GM21447 (cell line): Measurements from ENCODE around the gene NRTN.
"Not testable (repeated sequence)": the region's sequence is repeated elsewhere in the genome, so short reads cannot be mapped to it uniquely, and the experiment has no call there.

Source experiments
- ATAC-seq: cut with Tn5 transposase; IDR thresholded peaks from one replicate; pipeline ENCODE4 v1.9.1; 2021; ENCODE audit not compliant: unreplicated experiment

Gene NRTN

GRCh38 chr19:5804516-5805461, at the start of gene NRTN:
Gene NRTN (plus strand): TSS chr19:5805067. CDS start chr19:5824166, 19,099 bp downstream.
- no peak for ATAC-seq

DNA sequence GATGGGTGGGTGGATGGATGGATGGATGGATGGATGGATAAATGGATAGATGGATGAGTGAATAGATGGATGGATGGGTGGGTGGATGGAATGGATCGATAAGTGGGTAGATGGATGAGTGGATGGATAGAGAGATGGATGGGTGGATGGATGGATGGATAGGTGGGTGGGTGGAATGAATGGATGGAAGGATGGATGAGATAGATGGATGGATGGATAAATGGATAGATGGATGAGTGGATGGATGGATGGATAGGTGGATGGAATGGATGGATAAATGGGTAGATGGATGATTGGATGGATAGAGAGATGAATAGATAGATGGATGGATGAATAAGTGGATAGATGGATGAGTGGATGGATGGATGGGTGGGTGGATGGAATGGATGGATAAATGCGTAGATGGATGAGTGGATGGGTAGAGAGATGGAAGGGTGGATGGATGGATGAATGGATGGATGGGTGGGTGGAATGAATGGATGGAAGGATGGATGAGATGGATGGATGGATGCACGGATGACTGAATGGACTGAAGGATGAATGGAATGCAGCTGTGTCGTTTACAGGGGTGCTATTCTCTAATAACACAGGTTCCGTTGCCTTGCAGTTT, 42.2 kb upstream of the NRTN start:
- ATAC-seq, result no peak

DNA sequence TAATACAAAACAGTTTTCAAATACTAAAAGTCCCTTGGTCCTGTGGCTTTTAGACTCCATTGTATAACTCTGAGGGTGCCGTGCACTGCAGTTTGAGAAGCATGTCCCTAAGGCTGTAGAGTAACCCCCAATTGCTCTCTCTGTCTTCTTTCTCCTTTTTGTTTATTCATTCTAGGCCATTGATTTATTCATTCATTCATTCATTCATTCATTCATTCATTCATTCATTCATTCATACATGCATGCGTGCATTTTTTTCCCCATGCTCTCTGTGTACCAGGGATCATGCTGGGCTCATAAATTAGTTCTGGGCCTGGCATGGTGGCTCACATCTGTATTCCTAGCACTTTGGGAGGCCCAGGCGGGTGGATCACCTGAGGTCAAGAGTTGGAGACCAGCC, 39.6 kb upstream of the NRTN start:
- no peak for ATAC-seq

DNA sequence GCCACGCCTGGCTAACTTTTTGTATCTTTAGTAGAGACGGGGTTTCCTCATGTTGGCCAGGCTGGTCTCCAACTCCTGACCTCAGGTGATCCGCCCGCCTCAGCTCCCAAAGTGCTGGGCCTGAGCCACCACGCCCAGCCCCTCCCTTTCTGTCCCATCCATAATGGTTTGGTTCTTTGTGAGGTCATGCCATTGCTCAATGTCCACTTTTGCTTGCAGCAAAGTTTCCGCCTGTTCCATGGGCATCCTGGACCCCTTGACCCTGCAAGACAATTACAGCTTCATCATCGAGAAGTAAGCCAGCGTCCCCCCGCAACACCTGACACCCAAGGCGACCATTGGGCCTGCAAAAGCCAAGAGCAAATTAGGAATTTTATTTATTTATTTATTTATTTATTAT, 36.9 kb upstream of the NRTN start:
- ATAC-seq, result no peak

GRCh38 chr19:5772416-5772815, 32.5 kb upstream of the NRTN start:
- no peak for ATAC-seq

DNA sequence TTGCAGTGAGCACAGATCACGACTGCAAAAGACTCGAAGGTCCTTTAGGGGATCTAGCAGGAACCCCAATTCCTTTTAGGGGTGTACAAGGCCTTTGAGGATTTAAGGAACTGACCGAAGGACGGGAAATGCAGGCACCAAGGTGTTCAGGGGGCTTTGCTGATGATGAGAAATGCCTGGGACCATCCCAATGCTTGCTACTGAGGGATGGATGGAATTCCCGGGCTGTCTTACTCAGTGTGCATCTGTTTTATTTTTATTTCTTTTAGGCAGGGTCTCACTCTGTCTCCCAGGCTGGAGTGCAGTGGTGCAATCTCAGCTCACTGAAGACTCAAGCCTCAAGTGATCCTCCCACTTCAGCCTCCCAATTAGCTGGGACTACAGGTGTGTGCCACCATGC, 31.6 kb upstream of the NRTN start:
- no peak for ATAC-seq

- ATAC-seq, result no peak
These were observed 29.9 kb upstream of the NRTN start for GRCh38 chr19:5774921-5775320.

- ATAC-seq, result no peak
These were observed 29.1 kb upstream of the NRTN start for GRCh38 chr19:5775668-5776309.

DNA sequence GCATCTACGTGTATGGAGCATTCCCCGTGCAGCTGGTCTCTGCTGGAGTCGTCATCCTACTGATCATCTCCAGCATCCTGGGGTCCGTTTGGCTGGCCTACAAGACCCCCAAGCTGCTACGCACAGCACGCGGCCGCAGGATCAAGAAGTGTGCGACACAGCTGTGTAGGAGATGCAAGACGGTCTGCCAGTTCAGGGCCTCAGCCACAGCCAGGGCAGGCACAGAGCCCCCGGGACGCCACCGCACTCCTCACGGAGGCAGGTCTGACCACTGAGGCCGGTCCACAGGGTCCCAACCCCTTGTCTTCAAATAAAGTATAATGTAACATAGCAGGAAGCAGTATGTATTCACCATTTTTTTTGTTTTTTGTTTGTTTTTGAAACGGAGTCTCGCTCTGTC, 26.5 kb upstream of the NRTN start:
- ATAC-seq, result no peak

DNA sequence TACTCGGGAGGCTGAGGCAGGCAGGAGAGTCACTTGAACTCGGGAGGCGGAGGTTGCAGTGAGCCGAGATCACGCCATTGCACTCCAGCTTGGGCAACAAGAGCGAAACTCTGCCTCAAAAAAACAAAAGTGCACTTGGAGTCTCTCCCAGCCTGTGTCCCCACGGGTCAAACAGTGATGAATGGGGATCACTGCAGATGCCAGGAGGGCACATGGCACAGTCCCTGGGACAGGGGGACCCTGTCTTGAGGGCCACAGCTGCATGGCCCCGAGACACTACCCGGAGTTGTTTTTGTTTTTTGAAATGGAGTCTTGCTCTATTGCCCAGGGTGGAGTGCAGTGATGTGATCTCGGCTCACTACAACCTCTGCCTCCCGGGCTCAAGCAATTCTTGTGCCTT, 24.0 kb upstream of the NRTN start:
- ATAC-seq, result not testable (repeated sequence)

GRCh38 chr19:5782322-5782721, 22.5 kb upstream of the NRTN start:
- ATAC-seq, result no peak

DNA sequence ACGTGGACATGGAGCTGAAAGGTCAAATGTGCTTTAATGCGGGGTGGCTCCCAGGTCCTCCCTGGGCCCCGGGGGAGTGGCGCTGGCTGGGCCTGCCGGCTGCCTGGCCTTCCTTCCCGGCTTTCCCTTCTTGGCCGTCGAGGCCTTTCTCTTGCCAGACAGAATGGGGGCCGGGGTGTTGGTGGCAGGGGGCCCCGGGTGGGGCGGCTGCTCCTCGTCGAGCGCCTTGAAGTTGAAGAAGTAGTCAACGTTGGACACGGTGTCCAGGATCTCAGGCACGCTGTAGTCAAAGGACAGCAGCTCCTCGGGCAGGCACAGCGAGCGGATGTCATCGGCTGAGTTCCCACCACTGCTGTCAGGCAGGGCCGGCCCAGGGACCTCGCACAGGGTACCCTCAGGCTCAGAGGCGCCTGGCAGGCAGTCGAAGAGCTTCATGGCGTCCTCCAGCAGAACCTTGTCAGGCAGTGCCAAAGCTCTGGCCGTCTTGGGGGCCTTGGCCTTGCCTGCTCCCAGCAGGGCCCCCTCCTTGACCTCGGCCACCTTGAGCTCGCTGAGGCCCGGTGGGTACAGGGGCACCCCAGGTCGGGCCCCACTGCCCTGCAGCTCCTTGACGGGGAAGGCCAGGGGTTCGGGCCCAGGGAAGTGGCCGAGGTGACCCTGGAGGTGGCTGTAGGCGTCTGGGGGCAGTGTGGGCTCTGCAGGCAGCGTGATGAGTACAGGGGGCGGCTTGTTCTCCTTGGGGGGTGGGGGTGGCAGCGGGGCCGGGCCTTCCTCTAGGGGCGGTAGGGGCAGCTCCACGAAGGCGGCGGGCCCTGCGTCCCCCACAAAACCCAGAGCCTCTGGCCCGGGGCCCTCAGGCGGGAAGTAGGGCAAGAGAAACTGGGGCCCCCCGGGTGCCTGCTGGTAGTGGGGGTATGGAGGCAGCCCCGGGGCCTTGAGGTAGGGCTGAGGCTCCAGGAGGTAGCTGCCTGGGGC, 21.6 kb upstream of the NRTN start:
- ATAC-seq, result no peak

GRCh38 chr19:5784581-5785147, 20.2 kb upstream of the NRTN start, which contains the start of gene PRR22:
Gene PRR22 (minus strand): TSS chr19:5784746. CDS start chr19:5784660, 86 bp downstream.
- ATAC-seq, result no peak

DNA sequence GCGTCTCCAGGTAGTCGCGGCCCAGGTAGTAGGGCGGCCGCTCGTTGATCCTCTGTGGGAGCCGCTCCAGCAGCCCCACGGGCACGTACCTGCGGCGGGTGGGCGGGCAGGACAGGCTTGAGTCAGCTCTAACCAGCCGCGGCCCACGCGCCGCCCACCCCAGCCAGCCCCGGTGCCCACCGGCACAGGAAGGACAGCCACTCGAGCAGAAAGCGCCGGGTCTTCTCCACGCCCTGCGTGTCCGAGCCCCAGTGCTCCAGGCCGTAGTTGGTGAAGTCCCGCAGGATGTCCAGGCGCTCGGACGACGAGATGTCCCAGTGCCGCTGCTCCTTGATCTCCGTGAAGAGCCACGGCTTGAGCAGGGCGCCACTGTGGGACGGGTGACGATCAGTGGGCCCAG, 19.4 kb upstream of the NRTN start:
- no peak for ATAC-seq

DNA sequence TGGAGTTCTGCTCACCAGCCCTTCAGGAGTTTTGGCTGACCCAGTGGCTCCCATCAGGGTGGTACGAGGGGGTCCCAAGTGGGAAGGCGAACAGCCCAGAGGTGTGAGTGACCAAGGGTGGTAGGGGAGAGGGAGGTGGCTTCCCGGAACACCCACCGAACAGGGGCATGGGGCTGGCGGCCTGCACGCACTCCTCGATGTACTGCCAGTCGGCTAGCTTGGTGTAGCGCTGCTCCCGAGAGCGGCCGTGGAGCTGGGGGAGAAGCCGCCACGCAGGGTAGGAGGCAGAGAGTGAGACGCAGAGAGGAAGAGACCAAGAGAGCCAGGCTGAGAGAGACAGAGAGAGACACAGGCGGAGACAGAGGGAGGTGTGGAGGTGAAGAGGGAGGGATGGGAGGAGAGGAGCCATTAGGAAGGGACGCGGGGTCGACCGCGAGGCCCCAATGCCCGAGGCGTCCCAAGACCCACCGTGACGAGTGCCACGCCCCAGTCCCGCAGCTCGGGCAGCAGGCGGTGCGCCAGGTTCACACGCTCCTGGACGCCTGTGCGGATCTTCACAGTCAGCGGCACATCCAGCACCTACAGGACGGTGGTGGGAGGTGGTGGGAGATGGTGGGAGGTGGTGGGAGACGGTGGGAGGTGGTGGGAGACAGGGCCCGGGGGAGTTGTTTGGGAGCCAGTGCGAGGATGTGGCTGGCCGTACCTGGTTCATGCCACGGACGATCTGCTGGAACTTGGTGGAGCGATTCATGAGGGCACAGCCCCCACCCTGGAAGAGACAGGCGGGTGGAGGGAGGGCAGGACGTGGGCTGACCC, 18.1 kb upstream of the NRTN start:
- ATAC-seq, result no peak

GRCh38 chr19:5787409-5788182, 17.3 kb upstream of the NRTN start:
- ATAC-seq, result no peak

GRCh38 chr19:5788422-5788821, 16.4 kb upstream of the NRTN start:
- ATAC-seq, result no peak

DNA sequence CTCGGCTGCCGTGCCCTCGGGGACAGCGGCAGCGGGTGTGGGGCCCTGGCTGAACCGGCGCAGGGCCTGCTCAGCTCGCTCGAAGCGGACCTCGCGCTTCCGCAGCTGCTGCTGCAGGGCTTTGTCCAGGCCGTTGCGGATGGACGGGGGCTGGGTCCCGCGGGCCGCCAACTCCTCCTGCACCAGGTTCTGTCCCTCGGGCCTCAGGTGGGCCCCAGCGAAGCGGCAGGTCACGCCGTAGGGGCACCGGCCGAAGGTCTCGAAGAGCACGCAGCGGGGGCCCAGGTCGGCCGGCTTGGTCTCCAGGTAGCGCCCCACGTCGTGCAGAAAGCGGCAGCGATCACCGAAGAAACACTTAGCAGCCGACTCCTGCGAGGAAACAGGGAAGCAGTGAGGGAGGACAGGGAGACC, 15.5 kb upstream of the NRTN start:
- no peak for ATAC-seq
